Activated CD4-positive, alpha-beta T cell treated with anti-CD3 and anti-CD28 coated beads, Interleukin-2, amount 10 ng/mL, durations not matched to agents 7 days and 5 days (primary cell): ENCODE data around the gene SUPT6H. TPM values are rescaled to one million over a fixed set of nuclear protein-coding genes. Genes with fewer than 3 reads are reported as not detected.
"Not testable (repeated sequence)": the region's sequence is repeated elsewhere in the genome, so short reads cannot be mapped to it uniquely, and the experiment has no call there.

Experiments
- CTCF ChIA-PET: fragments of 350-600 bp; sonication (Branson Sonifier 250); formaldehyde crosslinking; loops from one replicate; lab custom pipeline; 2021; ENCODE audit warnings: antibody characterized with exemption; lab: Charles Lee
- POLR2A ChIA-PET: fragments of 350-600 bp; sonication (Branson Sonifier 250); formaldehyde crosslinking; loops from one replicate; lab custom pipeline; 2021; ENCODE audit warnings: antibody characterized with exemption; lab: Charles Lee
- DNase-seq: peaks from one replicate; pipeline ENCODE4 v3.0.0-alpha.2; 2020
- H3K27ac Mint-ChIP-seq: one replicate; pipeline ENCODE4 v1.8.0; 2021; ENCODE audit warnings: mild to moderate bottlenecking, moderate library complexity, mixed read lengths
- H3K27me3 Mint-ChIP-seq: one replicate; pipeline ENCODE4 v1.8.0; 2021; ENCODE audit warnings: mixed read lengths
- H3K36me3 Mint-ChIP-seq: one replicate; pipeline ENCODE4 v1.8.0; 2021; ENCODE audit warnings: low read depth, mixed read lengths
- H3K4me1 Mint-ChIP-seq: one replicate; pipeline ENCODE4 v1.8.0; 2021; ENCODE audit warnings: mixed read lengths
- H3K4me3 Mint-ChIP-seq: one replicate; pipeline ENCODE4 v1.8.0; 2021; ENCODE audit warnings: mild to moderate bottlenecking, moderate library complexity, mixed read lengths
- H3K9me3 Mint-ChIP-seq: one replicate; pipeline ENCODE4 v1.8.0; 2021; ENCODE audit warnings: mixed read lengths
- total RNA-seq, 2 experiments: library from RNA; stranded (reverse); gene quantifications; one replicate each; pipeline ENCODE4 v1.2.3, GENCODE V29; 2021

Gene SUPT6H
- total RNA-seq, 2 experiments from 2014 or later, result 78.4 to 78.7 TPM

- H3K27ac Mint-ChIP-seq, H3K9me3 Mint-ChIP-seq, DNase-seq, H3K27me3 Mint-ChIP-seq, H3K4me3 Mint-ChIP-seq, POLR2A ChIA-PET: not testable (repeated sequence)
- Mint-ChIP-seq H3K4me1 (peaks cover 35% of the 10 kb centered on the region), H3K36me3 (peaks cover 34% of the 10 kb centered on the region)
- CTCF ChIA-PET, result interaction anchor here (0.6 to 1.6 kb wide), 3 partner anchors 11 to 53 kb away, joined by 3 to 4 read pairs (median 4); partner anchors contain the start of gene BLTP2
Measured at GRCh38 chr17:28658342-28658741, 3.7 kb upstream of the SUPT6H start.

- DNase-seq, POLR2A ChIA-PET, H3K9me3 Mint-ChIP-seq, H3K4me3 Mint-ChIP-seq, H3K27me3 Mint-ChIP-seq, CTCF ChIA-PET, H3K27ac Mint-ChIP-seq: not testable (repeated sequence)
- Mint-ChIP-seq H3K4me1 (peaks cover 39% of the 10 kb centered on the region), H3K36me3 (peaks cover 37% of the 10 kb centered on the region)
Measured at GRCh38 chr17:28658766-28659496, 3.1 kb upstream of the SUPT6H start.

GRCh38 chr17:28659497-28659881 lies 2.5 kb upstream of the SUPT6H start:
- DNase-seq, H3K9me3 Mint-ChIP-seq, POLR2A ChIA-PET, H3K27ac Mint-ChIP-seq, H3K27me3 Mint-ChIP-seq, CTCF ChIA-PET: not testable (repeated sequence)
- Mint-ChIP-seq H3K4me3 (peak overlapping the region; percentile 98), H3K4me1 (peaks cover 45% of the 10 kb centered on the region), H3K36me3 (peaks cover 36% of the 10 kb centered on the region)

GRCh38 chr17:28662527-28662829 lies 473 bp downstream of the SUPT6H start:
- Mint-ChIP-seq H3K36me3 (peaks cover 47% of the 10 kb centered on the region), H3K4me1 (peaks cover 54% of the 10 kb centered on the region), H3K9me3 (no peaks in the 10 kb centered on the region), H3K27me3 (no peaks in the 10 kb centered on the region), H3K27ac (peak overlapping the region; percentile 99), H3K4me3 (peak overlapping the region; percentile 98)
- DNase-seq, result no peak
- POLR2A ChIA-PET, result no interaction called here
- CTCF ChIA-PET, result interaction anchor here (1.0 to 2.9 kb wide), 9 partner anchors 10 to 87 kb away, joined by 3 to 18 read pairs (median 6); partner anchors contain the start of genes BLTP2 and TLCD1

- no peak for DNase-seq
- H3K4me1 Mint-ChIP-seq, result peaks cover 56% of the 10 kb centered on the region
- peak overlapping the region; percentile 98 for H3K4me3 Mint-ChIP-seq
- no peaks in the 10 kb centered on the region for H3K27me3 Mint-ChIP-seq
- H3K36me3 Mint-ChIP-seq, result peaks cover 42% of the 10 kb centered on the region
- peak overlapping the region; percentile 99 for H3K27ac Mint-ChIP-seq
- CTCF ChIA-PET, result no interaction called here
- POLR2A ChIA-PET, result no interaction called here
- no peaks in the 10 kb centered on the region for H3K9me3 Mint-ChIP-seq
Measured at GRCh38 chr17:28663723-28664122, 1.7 kb downstream of the SUPT6H start.

- no peak overlapping the region for H3K27ac Mint-ChIP-seq
- H3K27me3 Mint-ChIP-seq, result no peaks in the 10 kb centered on the region
- CTCF ChIA-PET, result interaction anchor here (3.2 kb wide), 1 partner anchor 10 kb away, joined by 12 read pairs; no protein-coding TSS in a partner anchor
- H3K36me3 Mint-ChIP-seq, result peaks cover 32% of the 10 kb centered on the region
- H3K4me1 Mint-ChIP-seq, result peaks cover 45% of the 10 kb centered on the region
- no peak for DNase-seq
- H3K4me3 Mint-ChIP-seq, result no peak overlapping the region
- POLR2A ChIA-PET, result no interaction called here
- H3K9me3 Mint-ChIP-seq, result no peaks in the 10 kb centered on the region
Measured at GRCh38 chr17:28665994-28666393, 4.0 kb downstream of the SUPT6H start.

- peaks cover 37% of the 10 kb centered on the region for H3K4me1 Mint-ChIP-seq
- no peaks in the 10 kb centered on the region for H3K9me3 Mint-ChIP-seq
- ChIA-PET CTCF (interaction anchor here (0.6 to 3.2 kb wide), 5 partner anchors 10 to 24 kb away, joined by 3 to 12 read pairs (median 4); no protein-coding TSS in a partner anchor), POLR2A (no interaction called here)
- H3K27me3 Mint-ChIP-seq, result no peaks in the 10 kb centered on the region
- peaks cover 45% of the 10 kb centered on the region for H3K36me3 Mint-ChIP-seq
- H3K4me3 Mint-ChIP-seq, result no peak overlapping the region
- DNase-seq, result no peak
- H3K27ac Mint-ChIP-seq, result no peak overlapping the region
Measured at GRCh38 chr17:28667870-28668269, 5.9 kb downstream of the SUPT6H start.

GRCh38 chr17:28669918-28670317 lies 7.9 kb downstream of the SUPT6H start:
- no peak overlapping the region for H3K4me3 Mint-ChIP-seq
- DNase-seq, result no peak
- H3K9me3 Mint-ChIP-seq, result no peaks in the 10 kb centered on the region
- H3K36me3 Mint-ChIP-seq, result peaks cover 52% of the 10 kb centered on the region
- CTCF ChIA-PET, result no interaction called here
- peaks cover 18% of the 10 kb centered on the region for H3K4me1 Mint-ChIP-seq
- no peaks in the 10 kb centered on the region for H3K27me3 Mint-ChIP-seq
- POLR2A ChIA-PET, result no interaction called here
- no peak overlapping the region for H3K27ac Mint-ChIP-seq

GRCh38 chr17:28675490-28675889 lies 13.5 kb downstream of the SUPT6H start:
- POLR2A ChIA-PET, result no interaction called here
- Mint-ChIP-seq H3K4me3 (no peak overlapping the region), H3K27me3 (no peaks in the 10 kb centered on the region), H3K9me3 (no peaks in the 10 kb centered on the region), H3K36me3 (peaks cover 60% of the 10 kb centered on the region), H3K27ac (no peak overlapping the region), H3K4me1 (no peaks in the 10 kb centered on the region)
- CTCF ChIA-PET, result interaction anchor here (0.8 to 2.0 kb wide), 4 partner anchors 12 to 51 kb away, joined by 3 to 7 read pairs (median 4); partner anchors contain the start of genes SDF2, SUPT6H and TLCD1
- DNase-seq, result no peak

GRCh38 chr17:28675980-28676379 lies 14.0 kb downstream of the SUPT6H start:
- H3K36me3 Mint-ChIP-seq, result peaks cover 63% of the 10 kb centered on the region
- POLR2A ChIA-PET, result no interaction called here

GRCh38 chr17:28682655-28683054 lies 20.6 kb downstream of the SUPT6H start:
- Mint-ChIP-seq H3K27me3 (no peaks in the 10 kb centered on the region), H3K27ac (no peak overlapping the region), H3K36me3 (peaks cover 65% of the 10 kb centered on the region), H3K4me1 (no peaks in the 10 kb centered on the region), H3K9me3 (no peaks in the 10 kb centered on the region), H3K4me3 (no peak overlapping the region)
- POLR2A ChIA-PET, result no interaction called here
- DNase-seq, result no peak
- CTCF ChIA-PET, result interaction anchor here (0.9 to 2.5 kb wide), 4 partner anchors 33 to 44 kb away, joined by 3 to 7 read pairs (median 5); partner anchors contain the start of genes BLTP2, RPL23A and TLCD1

More at GRCh38 chr17:28675980-28676379, 14.0 kb downstream of the SUPT6H start:
- H3K4me1 Mint-ChIP-seq, result no peaks in the 10 kb centered on the region
- peak; percentile 21 for DNase-seq
- CTCF ChIA-PET, result interaction anchor here (1.6 to 2.0 kb wide), 3 partner anchors 13 to 50 kb away, joined by 3 to 7 read pairs (median 5); partner anchors contain the start of genes SDF2, SUPT6H and TLCD1
- H3K4me3 Mint-ChIP-seq, result no peak overlapping the region
- no peaks in the 10 kb centered on the region for H3K27me3 Mint-ChIP-seq
- no peaks in the 10 kb centered on the region for H3K9me3 Mint-ChIP-seq
- peak overlapping the region; percentile 17 for H3K27ac Mint-ChIP-seq

GRCh38 chr17:28684963-28685362 lies 23.0 kb downstream of the SUPT6H start:
- Mint-ChIP-seq H3K36me3 (peaks cover 76% of the 10 kb centered on the region), H3K27ac (no peak overlapping the region), H3K4me3 (no peak overlapping the region), H3K27me3 (no peaks in the 10 kb centered on the region), H3K9me3 (no peaks in the 10 kb centered on the region), H3K4me1 (no peaks in the 10 kb centered on the region)
- POLR2A ChIA-PET, result no interaction called here
- no peak for DNase-seq
- CTCF ChIA-PET, result no interaction called here

- Mint-ChIP-seq H3K4me3 (no peak overlapping the region), H3K4me1 (no peaks in the 10 kb centered on the region), H3K36me3 (peaks cover 78% of the 10 kb centered on the region), H3K27me3 (no peaks in the 10 kb centered on the region), H3K27ac (no peak overlapping the region), H3K9me3 (no peaks in the 10 kb centered on the region)
- ChIA-PET CTCF (no interaction called here), POLR2A (no interaction called here)
- DNase-seq, result no peak
Measured at GRCh38 chr17:28685366-28685765, 23.4 kb downstream of the SUPT6H start.
